ENCODE data around the gene PALM2AKAP2. TPM values are rescaled to one million over a fixed set of nuclear protein-coding genes. Genes with fewer than 3 reads are reported as not detected.

PALM2AKAP2 gene
- total and polyA plus RNA-seq, 10 of the 15 experiments (the other 5 are each of a cell fraction or from before 2014, with no cell fraction given), result 0.01 TPM; not detected in 9

GRCh38 chr9:109826559-109826958 lies 46.6 kb downstream of the PALM2AKAP2 start:
- SMC1A ChIA-PET (ENCODE audit: uncharacterized antibody, unreplicated experiment), result no interaction called here

More at GRCh38 chr9:109826559-109826958, 46.6 kb downstream of the PALM2AKAP2 start:
- no TSS peak for BruUV-seq (replicated peaks)
- 42% methylated on average over 1 of the region's 1 CpG for WGBS (ENCODE audit: insufficient coverage, insufficient replicate concordance, low lambda C conversion rate, missing lambda C conversion rate)
- no peak overlapping the region for H3K4me2 ChIP-seq (ENCODE audit: control insufficient read depth, insufficient read depth)
- H3K36me3 ChIP-seq (ENCODE audit: control insufficient read depth in 2 of 2, insufficient read depth in 2 of 2, low read length in 1 of 2), result no peaks in the 10 kb centered on the region
- no peak for DNase-seq (ENCODE audit: low read depth, low spot score)
- H3K27ac ChIP-seq (ENCODE audit: control insufficient read depth, insufficient read depth), result no peak overlapping the region
- ChIA-PET POLR2A (no interaction called here), CTCF (interaction anchor here (2.8 kb wide), 1 partner anchor 9 kb away, joined by 14 read pairs; no protein-coding TSS in a partner anchor), RAD21 (ENCODE audit: unreplicated experiment) (no interaction called here)
- no peak overlapping the region for H3K4me3 ChIP-seq
- H2AFZ ChIP-seq (ENCODE audit: control insufficient read depth, low read depth, low read length), result no peak overlapping the region
- H3K9ac ChIP-seq (ENCODE audit: control insufficient read depth, insufficient read depth, low read length), result no peak overlapping the region
- H3K27me3 ChIP-seq (replicated peaks in 1 of 2; ENCODE audit: control insufficient read depth in 2 of 2, insufficient read depth in 2 of 2, low read length in 1 of 2), result peaks cover 0 to 3% of the 10 kb centered on the region in 2 experiments; a peak in 2 of 4 replicates
- in situ Hi-C loops (cut with MboI) (no loop called here), intact Hi-C loops (cut with micrococcal nuclease; ENCODE audit: unreplicated experiment) (no loop called here)
- no peaks in the 10 kb centered on the region for H3K9me3 ChIP-seq (replicated peaks; ENCODE audit: control insufficient read depth, insufficient read depth, low read length)
- no peak for FAIRE-seq
- no peaks in the 10 kb centered on the region for H4K20me1 ChIP-seq (ENCODE audit: control insufficient read depth, insufficient read depth)
- TF ChIP-seq IRF3 (IDR thresholded peaks at IDR 0.05) (no peak), ZNF592 (IDR thresholded peaks at IDR 0.05) (no peak), TCF7 (IDR thresholded peaks at IDR 0.05; ENCODE audit: borderline replicate concordance) (no peak), GABPA (IDR thresholded peaks at IDR 0.05; ENCODE audit: low read depth) (no peak), CHD2 (IDR thresholded peaks at IDR 0.05; ENCODE audit: borderline replicate concordance, low read depth, low read length) (no peak), NR2F1 (conservative IDR thresholded peaks at IDR 0.05) (no peak), POU2F2 (IDR thresholded peaks at IDR 0.05; ENCODE audit: borderline replicate concordance, low read depth, low read length) (no peak), IKZF1 (conservative IDR thresholded peaks at IDR 0.05) (no peak), ZNF217 (IDR thresholded peaks at IDR 0.05) (no peak), ELK1 (IDR thresholded peaks at IDR 0.05; ENCODE audit: low read depth, low read length) (no peak), CHD4 (IDR thresholded peaks at IDR 0.05) (no peak), NFYB (IDR thresholded peaks at IDR 0.05; ENCODE audit: insufficient read depth, low read depth, low read length) (no peak), ZZZ3 (IDR thresholded peaks at IDR 0.05; ENCODE audit: control insufficient read depth, insufficient read length, low read depth) (no peak), ZNF24 (IDR thresholded peaks at IDR 0.05) (no peak), HDAC6 (IDR thresholded peaks at IDR 0.05; ENCODE audit: unreplicated experiment) (no peak), SRF (IDR thresholded peaks at IDR 0.05; ENCODE audit: low read depth in 2 of 2, low read length in 2 of 2) (no peak), BCL11A (IDR thresholded peaks at IDR 0.05; ENCODE audit: low read depth, low read length) (no peak), HCFC1 (IDR thresholded peaks at IDR 0.05; ENCODE audit: low read length) (no peak), YY1 (IDR thresholded peaks at IDR 0.05; ENCODE audit: low read depth, low read length) (no peak), PKNOX1 (IDR thresholded peaks at IDR 0.05) (no peak)
- H3K79me2 ChIP-seq (ENCODE audit: control insufficient read depth, insufficient read depth, low read length), result no peaks in the 10 kb centered on the region
- ATAC-seq, result no peak
- no peaks in the 10 kb centered on the region for H3K4me1 ChIP-seq (ENCODE audit: control insufficient read depth, insufficient read depth, low read length)
